Mesothelial cell of epicardium (in vitro differentiated cells): ENCODE results near the gene FAM107B. TPM values are rescaled to one million over a fixed set of nuclear protein-coding genes. Genes with fewer than 3 reads are reported as not detected.

Experiments
- DNase-seq, 2 experiments: peaks; one replicate each; pipeline ENCODE4 v3.0.0; 2021; ENCODE audit warnings: low spot score in 2 of 2; ENCODE audit not compliant: unreplicated experiment in 2 of 2
- H3K27ac Mint-ChIP-seq: 2 replicates; pipeline ENCODE4 v1.8.0; 2021; ENCODE audit warnings: mixed read lengths
- H3K27me3 Mint-ChIP-seq: 2 replicates; pipeline ENCODE4 v1.8.0; 2021; ENCODE audit warnings: low read depth, mixed read lengths
- H3K36me3 Mint-ChIP-seq: 2 replicates; pipeline ENCODE4 v1.8.0; 2021; ENCODE audit warnings: mixed read lengths
- H3K4me1 Mint-ChIP-seq: 2 replicates; pipeline ENCODE4 v1.8.0; 2021; ENCODE audit warnings: mixed read lengths
- H3K4me3 Mint-ChIP-seq: 2 replicates; pipeline ENCODE4 v1.8.0; 2021; ENCODE audit warnings: mild to moderate bottlenecking, moderate library complexity, mixed read lengths
- H3K9me3 Mint-ChIP-seq: 2 replicates; pipeline ENCODE4 v1.8.0; 2021; ENCODE audit warnings: mixed read lengths
- total RNA-seq: library from RNA; stranded (reverse); gene quantifications from 3 replicates; pipeline ENCODE4 v1.2.1, GENCODE V29; 2021
- TF ChIP-seq, protein P1 (sequence below): fragments of 200-600 bp; sonication (generic); IDR thresholded peaks from one replicate; pipeline ENCODE4 v1.5.0; 2021; ENCODE audit warnings: antibody characterized with exemption; ENCODE audit not compliant: unreplicated experiment

The FAM107B gene
- total RNA-seq, 1 donor from 2014 or later = 23.5 TPM

DNA sequence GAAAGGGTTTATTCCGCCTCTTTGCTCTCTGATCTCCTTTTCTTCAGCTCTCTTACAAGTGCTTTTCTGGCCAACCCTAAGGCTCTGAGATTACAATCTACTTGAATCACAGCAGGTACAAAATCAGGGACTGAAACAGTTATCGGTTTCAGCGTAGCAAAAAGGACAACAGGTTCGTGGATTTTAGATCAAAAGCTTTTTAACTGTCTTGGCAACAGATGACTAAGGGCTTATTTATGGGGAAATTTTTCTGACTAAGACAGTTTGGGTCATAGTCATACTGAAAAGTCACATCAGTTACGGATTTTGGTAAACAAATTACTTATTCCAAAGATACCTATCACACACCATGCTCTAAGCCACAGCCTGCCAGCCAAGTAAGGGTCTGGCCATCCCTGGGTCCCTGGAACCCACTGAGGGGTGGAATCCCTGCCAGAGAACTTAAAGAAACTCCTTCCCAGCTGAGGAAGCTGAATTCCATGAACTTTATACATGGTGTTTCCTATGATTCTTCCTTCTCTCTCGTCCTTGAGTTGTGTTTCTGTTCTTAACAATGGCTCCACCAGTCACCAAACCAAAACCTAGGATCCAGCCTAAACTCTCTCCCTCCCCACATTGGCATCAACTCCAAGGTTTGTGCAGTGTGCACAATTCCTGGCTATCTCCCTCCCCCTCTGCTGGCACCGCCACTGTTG lies 169.3 kb downstream of the FAM107B start:
- Mint-ChIP-seq H3K27ac (no peak overlapping the region), H3K4me1 (peaks cover 23% of the 10 kb centered on the region), H3K36me3 (no peaks in the 10 kb centered on the region), H3K9me3 (no peaks in the 10 kb centered on the region), H3K27me3 (peaks cover 19% of the 10 kb centered on the region), H3K4me3 (peak overlapping the region; percentile 81)
- TF ChIP-seq, protein P1, sequence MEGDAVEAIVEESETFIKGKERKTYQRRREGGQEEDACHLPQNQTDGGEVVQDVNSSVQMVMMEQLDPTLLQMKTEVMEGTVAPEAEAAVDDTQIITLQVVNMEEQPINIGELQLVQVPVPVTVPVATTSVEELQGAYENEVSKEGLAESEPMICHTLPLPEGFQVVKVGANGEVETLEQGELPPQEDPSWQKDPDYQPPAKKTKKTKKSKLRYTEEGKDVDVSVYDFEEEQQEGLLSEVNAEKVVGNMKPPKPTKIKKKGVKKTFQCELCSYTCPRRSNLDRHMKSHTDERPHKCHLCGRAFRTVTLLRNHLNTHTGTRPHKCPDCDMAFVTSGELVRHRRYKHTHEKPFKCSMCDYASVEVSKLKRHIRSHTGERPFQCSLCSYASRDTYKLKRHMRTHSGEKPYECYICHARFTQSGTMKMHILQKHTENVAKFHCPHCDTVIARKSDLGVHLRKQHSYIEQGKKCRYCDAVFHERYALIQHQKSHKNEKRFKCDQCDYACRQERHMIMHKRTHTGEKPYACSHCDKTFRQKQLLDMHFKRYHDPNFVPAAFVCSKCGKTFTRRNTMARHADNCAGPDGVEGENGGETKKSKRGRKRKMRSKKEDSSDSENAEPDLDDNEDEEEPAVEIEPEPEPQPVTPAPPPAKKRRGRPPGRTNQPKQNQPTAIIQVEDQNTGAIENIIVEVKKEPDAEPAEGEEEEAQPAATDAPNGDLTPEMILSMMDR = no peak
- DNase-seq = no peak

DNA sequence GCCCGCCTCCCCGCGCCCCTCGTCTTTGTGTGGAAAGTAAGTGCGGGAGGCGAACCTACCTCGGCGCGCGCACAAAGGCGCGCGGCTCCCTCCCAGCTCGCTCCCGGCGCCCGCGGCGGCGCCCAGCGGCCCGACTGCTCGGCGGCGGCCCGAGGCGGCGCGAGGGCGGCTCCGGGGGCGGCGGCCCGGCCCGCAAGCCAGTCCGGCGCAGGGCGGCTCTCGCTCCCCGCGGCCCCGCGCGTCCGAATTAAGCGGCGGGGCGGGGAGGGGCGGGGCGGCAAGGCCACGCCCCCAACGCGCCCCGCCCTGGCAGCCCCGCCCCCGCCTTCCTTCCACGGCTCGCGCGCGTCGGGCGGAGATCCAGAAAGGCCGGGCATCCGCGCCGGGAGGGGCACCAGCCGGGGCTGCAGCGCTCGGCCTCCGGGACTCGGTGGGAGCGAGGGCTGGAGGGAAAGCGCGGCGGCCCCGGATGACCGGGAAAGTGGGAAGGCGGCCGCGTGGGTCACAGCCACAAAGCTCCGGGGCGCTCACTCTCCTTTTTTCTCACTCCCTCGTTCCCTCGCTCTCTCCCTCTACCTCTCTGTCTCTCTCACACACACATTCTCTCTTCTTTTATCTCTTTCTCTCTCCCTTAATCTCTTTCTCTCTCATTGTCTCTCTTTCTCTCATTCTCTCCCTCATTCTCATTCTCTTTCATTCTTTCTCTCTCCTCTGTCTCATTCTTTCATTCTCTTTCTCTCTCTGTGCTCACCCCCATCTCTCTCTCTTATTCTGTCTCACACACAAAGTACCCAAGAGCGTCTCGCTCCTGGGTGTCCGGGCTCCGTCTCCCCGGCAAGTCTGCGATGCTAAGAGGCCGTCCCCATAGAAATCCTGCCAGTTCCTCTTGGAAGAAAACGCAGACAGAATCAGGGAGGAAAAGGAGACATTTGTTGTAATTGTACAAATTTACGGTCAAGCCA lies 170.2 kb downstream of the FAM107B start:
- Mint-ChIP-seq H3K27me3 (peaks cover 19% of the 10 kb centered on the region), H3K27ac (peak overlapping the region; percentile 44), H3K9me3 (no peaks in the 10 kb centered on the region), H3K4me1 (peaks cover 23% of the 10 kb centered on the region), H3K36me3 (peaks cover 2% of the 10 kb centered on the region), H3K4me3 (peak overlapping the region; percentile 81)
- peak; percentile 69 to 78 for DNase-seq
- TF ChIP-seq, protein P1 = no peak

DNA sequence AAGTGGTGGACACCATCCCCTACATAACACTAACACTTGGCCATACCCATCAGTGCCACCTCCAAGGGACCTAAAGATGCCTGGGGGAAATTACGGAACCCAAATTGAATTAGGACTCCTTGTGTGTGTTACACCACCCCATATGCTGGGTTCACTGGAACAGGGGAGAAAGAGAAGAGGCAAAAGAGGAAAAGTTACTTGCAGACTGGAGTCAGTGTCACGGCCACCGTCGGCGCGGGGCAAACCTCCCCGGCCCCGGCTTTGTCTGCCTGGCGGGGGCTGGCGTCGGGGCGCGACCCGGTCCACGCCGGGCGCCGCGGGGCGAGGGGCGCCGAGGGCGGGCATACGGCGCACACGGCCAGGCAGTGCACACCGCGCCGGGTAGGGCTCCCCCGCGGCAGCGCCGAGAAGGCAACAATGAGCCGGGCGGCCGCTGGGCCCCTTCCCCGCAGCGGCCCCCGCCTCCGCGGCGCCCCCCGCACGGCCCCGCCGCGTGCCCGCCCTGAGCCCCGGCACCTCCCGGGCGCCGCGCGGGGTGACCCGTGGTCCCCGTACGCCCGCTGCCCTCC lies 171.1 kb downstream of the FAM107B start:
- no peaks in the 10 kb centered on the region for H3K9me3 Mint-ChIP-seq
- H3K27me3 Mint-ChIP-seq = peaks cover 19% of the 10 kb centered on the region
- peaks cover 23% of the 10 kb centered on the region for H3K4me1 Mint-ChIP-seq
- peak overlapping the region; percentile 82 for H3K27ac Mint-ChIP-seq
- TF ChIP-seq, protein P1 = no peak
- peak overlapping the region; percentile 87 for H3K4me3 Mint-ChIP-seq
- H3K36me3 Mint-ChIP-seq = peaks cover 6% of the 10 kb centered on the region
- peak in 1 of 2 experiments; percentile 43 for DNase-seq

DNA sequence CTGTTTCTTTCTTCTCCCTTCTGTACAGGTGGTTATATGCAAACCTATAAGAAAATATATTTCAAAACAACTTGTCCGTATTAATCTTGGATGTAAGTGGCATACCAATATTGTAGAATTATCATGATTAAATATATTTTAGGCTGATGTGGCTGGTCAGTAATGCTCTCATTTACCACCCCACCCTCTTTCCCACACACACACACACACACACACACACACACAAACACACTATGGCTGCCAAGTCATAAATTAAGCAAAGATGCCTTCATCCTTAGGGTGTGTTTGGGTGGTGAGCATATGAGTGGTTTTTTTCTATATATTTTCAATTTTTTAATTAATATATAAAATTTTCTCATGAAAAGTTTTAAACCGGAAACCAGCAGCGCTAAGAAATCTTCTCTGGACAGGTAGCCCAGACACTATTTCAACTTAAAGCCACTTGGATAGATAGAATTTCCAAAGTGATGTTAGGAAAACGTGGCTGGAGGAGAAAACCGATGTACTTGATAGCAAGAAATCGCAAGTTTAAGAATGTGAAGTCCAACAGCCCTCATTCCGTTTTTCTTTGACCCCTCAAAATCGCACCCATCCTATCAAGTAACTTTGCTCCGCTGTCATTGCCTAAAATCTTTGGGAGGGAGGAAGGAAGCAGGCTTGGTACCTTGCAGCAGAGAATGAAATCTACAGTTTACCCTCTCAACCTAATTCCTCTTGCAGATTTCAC lies 171.7 kb downstream of the FAM107B start:
- Mint-ChIP-seq H3K27ac (peak overlapping the region; percentile 82), H3K4me3 (peak overlapping the region; percentile 87), H3K9me3 (no peaks in the 10 kb centered on the region), H3K27me3 (peaks cover 19% of the 10 kb centered on the region), H3K4me1 (peaks cover 23% of the 10 kb centered on the region), H3K36me3 (peaks cover 6% of the 10 kb centered on the region)
- peak in 1 of 2 experiments; percentile 34 for DNase-seq
- TF ChIP-seq, protein P1 = no peak
